Superior temporal gyrus (tissue), 1 donor: ENCODE data around the gene RESP18.
A peak's percentile ranks its signal among the peaks of the same experiment; 100 is the strongest.
"Not testable (repeated sequence)": the region's sequence is repeated elsewhere in the genome, so short reads cannot be mapped to it uniquely, and the experiment has no call there.

Source experiments
- DNase-seq: peaks from one replicate; pipeline ENCODE4 v3.0.0-alpha.2; 2016; ENCODE audit errors: extremely low spot score

Gene RESP18

DNA sequence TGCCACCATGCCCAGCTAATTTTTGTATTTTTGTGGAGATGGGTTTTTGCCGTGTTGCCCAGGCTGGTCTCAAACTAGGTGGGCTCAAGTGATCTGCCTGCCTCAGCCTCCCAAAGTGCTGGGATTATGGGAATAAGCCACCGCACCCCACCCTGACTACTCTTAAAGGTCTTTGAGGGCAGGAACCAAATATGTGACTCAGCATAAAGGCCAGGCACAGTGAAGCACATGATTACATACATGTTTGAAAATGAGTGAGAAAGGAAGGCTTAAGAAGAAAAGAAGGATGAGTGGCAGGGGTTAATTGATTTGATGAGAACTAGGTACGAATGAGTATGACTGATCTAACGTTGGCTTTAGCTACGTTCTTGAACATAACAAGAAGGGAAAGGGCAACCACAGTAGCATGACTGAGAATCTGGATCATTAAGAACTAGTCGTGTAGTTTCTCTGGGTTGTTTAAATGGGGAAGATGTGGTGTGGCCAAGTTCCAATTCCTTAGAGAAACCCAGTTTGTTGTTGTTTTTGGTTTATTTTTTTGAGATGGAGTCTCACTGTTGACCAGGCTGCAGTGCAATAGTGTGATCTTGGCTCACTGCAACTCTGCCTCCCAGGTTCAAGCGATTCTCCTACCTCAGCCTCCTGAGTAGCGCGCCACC, 6.8 kb downstream of the RESP18 start:
- no peak for DNase-seq

DNA sequence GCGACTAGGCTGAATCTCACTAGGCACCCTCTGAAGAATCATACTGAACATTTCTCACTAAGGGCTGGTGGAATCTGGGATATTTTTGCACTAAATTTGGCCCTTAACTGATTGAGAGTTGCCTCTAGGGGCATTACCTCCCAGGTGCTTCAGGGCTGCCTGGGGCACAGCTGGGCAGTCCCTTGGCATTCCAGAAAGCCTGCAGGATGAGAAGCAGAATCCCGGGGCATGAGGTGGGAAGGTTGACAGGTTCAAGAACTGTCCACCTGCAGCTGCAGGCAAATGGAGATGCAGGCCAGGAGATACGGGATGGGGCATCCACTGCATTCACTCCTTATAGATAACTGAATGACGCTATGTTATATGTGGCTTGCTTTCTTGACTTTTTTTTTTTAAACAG, 7.4 kb downstream of the RESP18 start:
- DNase-seq, result no peak

DNA sequence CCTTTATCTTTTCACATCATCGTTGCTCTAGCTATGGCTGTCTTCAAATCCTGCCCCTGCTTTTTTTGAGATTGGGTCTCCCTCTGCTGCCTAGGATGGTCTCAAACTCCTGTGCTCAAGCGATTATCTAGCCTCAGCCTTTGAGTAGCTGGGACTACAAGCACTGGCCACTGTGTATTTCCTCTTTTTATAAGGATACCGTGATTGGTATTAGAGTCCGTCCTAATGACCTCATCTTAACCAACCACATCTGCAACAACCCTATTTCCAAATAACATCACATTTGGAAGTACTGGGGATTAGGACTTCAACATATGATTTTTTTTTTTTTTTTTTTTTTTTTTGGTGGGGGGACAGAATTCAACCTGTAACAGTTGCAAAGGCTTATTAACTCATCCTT, 9.1 kb downstream of the RESP18 start:
- DNase-seq, result no peak

DNA sequence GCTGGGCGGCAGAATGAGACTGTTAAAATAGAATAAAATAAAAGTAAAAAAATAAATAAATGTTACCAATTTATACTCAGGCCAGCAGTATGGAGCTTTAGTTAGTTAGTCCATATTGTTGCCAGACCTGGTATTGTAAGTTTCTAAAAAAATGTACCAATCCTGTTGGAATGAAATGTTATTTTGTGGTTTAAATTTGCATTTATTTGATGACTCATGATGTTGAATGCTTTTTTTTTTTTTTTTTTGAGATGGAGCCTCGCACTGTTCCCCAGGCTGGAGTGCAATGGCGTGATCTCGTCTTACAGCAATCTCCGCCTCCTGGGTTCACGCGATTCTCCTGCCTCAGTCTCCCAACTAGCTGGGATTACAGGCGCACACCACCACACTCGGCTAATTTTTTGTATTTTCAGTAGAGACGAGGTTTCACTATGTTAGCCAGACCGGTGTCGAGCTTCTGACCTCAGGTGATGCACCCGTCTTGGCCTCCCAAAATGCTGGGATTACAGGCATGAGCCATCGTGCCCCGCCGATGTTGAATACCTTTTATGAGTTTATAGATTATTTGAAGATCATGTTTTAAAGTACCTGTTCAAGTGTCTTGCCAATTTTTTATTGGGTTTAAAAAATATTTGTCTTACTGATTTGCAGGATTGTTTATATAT, 17.6 kb downstream of the RESP18 start:
- DNase-seq, result no peak

DNA sequence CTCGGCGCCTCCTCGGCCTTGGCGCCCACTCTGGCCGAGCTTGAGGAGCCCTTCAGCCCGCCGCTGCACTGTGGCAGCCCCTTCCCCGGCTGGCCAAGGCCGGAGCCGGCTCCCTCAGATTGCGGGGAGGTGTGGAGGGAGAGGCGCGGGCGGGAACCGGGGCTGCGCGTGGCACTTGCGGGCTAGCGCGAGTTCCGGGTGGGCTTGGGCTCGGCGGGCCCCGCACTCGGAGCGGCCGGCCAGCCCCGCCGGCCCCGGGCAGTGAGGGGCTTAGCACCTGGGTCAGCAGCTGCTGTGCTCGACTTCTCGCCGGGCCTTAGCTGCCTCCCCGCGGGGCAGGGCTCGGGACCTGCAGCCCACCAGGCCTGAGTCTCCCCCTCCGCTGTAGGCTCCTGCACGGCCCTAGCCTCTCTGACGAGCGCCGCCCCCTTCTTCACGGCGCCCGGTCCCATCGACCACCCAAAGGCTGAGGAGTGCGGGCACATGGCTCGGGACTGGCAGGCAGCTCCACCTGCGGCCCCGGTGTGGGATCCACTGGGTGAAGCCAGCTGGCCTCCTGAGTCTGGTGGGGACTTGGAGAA, 19.8 kb downstream of the RESP18 start:
- DNase-seq, result not testable (repeated sequence)

DNA sequence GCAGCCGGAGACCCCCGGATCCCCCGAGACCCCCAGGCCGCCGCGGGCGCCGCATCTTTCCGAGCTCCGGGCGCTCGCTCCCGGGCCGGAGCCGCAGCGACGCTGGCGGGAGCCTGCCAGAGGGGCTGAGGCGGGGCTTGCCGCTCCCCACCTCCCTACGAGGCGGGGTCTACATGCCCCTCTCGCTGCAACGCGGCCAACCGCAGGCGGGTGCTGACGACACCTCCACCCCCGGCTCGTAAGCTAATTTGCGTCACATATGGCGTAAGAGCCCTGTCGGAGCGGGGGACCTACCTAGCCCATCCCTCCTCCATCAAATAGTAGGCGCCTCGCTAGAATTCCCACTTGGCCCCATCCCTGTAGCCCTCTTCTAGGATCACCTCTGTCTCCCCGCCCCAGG, 23.3 kb downstream of the RESP18 start, which contains the start of gene PTPRN:
Gene PTPRN (minus strand): TSS at position 124 of the 400 bp plus-strand sequence. CDS start 69 bp downstream, at position 55.
- peak; percentile 40 for DNase-seq

DNA sequence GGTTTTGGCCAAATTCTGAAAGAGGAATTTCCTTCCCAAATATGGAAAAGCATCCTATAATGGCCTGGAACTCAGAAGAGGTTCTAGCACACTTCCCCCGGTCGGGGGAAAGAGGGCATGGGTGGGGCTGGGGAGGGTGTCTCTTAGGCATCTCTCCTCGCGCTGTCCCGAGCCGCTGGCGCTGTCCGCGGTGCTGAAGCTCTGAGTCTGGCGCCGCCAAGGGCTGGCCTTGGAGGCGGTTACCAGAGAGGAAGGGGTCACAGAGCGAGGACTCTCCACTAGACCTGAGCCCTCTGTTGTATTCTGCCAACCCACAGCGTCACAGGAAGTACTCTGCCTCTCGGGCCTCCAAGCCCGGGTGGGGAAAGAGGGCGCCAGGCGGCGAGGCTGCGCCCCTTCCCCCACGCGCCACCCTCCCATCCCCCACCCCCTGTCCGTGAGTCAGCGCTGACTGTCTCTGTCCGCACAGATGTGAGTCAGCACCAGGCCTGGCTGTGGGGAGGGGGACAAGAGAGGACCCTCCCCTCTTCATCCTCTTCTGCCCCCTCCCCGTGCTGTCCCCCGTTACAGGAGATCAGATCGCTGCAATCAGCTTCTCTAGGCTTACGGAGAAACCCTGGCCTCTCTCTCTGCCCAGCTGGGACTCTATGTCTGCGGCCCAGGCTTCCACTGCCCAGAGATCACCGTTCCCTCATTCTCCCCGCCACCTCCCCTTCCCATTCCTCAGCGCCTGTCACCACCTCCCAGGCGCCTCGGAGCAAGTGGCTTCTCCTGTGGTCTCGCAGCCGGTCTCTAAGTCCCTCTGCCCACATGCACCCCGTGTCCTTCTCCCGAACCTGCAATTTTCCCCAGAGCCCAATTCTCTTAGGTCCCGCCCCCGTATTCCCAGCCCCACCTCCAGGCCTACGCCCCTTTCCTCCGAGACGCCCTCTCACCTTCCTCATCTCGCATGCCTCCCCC, 24.1 kb downstream of the RESP18 start:
- DNase-seq, result no peak

DNA sequence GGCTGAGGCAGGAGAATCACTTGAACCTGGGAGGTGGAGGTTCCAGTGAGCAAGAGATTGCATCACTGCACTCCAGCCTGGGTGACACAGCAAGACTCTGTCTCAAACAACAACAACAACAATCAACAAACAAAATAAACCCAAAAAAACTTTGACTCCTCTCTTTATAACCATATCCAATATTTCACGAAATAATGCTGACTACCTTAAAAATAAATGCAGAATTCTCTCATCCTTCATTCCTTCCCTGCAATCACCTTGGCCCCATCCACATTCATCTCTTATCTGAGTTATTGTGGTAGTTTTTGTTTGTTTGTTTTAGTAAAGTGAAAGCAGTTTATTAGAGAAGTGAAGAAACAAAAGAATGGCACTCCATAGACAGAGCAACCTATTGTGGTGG, 26.5 kb downstream of the RESP18 start:
- no peak for DNase-seq

DNA sequence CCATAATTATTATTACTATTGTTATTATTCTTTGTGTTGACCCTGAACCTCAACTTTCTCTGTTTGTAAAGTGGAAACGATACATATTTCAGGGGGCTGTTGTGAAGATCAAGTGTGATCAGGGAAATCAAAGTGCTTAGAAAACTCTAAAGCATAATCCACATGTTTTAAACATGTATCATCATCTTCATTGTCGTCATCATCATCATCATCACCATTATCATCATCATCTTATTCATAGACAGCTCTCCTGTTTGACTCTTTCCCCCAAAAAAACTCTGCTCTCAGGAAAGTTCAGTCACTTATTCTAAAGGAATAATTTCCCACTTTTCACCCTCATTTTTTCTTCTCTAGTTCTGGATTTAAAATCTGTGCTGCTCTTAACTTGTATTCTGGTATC, 28.3 kb downstream of the RESP18 start:
- DNase-seq, result no peak

DNA sequence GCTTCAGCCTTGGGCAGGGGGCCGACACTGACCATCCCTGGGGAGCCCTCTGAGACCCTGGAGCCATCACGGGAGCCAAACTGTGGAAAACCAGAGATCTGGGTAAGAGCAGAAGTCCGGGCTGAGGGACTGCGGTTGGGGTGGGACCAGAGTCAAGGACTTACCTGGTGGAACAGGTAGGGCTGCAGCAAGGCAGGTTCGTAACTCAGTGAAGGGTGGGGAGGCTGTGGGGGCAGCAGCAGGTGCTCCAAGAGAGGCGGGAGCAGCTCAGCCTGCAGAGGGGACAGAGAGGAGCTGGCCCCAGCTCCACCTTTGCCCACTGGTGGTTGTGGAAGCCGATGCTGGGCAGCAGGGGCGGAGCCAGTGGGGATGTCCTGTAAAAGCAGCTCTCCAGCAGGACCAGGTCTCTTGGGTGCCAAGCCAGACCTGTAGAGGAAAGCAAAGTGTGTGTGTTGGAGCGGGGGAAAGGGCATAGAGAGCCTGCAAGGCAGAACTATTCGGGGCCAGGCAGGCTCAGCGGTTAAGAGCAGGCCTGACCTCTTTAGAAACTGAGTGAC, 30.1 kb downstream of the RESP18 start:
- DNase-seq, result no peak

DNA sequence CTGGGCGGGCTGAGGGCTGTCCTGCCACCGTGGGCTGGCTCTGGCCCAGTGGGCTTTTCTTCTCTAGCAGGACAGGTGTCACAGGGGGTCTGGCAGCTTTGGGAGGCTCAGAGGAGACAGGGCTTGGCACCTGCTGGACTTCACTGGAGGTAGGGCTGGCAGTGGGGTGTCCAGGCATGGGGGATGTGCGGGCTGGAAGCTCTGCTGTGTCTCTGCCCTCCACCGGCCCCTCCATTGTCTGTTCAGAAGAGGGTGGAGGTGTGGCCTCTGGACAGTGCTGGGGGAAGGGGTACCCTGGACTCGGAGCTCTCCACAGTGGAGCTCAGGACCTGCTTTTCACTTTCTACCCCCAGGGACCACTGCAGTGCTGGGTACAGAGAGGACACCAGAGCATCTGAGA, 32.5 kb downstream of the RESP18 start:
- DNase-seq, result no peak

DNA sequence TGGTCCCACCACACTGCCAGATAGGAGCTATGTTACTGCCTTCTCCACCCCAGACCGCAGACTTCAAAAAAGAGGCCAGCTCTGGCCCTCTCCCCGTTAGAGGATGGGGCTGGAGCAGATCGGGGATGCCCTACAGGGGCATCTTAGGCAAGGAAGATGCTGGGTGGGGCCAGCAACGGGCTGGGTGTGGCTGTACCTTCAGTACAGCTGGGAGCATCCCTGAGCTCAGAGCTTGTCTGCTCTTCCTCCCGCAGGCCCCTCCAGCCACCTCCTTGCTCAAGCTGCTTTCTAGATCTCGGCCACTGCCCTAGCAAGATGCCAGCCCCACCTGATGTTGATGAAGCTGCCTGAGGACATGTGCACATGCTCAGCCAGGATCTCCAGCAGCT, 33.2 kb downstream of the RESP18 start:
- DNase-seq, result no peak

DNA sequence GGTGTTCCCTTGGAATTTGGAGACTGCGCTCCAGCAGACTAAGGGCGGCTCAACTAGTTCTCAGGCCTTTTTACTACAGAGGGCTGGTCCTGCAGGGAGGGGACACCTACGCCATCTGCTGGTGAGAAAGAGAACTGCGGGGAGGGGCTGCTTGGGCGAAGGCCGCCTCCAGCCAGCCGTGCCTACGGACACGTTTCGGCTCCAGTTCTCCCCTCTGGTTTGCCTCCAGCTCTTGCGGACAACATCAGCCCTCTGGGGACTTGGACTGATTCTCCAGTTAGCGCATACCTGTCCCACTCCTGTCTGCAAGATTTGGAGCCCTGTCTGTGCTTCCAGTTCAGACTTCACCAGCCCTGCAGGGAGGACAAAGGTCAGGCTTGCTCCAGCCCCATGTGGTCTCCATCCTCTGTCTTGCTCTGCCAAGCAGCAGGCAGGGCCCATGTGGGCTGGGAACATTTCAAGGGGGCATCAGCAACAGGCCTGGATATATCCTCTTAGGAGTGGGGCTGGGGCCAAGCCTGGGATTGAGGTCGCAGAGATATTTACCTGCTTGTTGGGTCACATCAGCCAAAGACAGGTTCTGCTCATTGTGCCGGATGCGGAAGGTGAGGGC, 33.7 kb downstream of the RESP18 start:
- DNase-seq, result peak; percentile 90

DNA sequence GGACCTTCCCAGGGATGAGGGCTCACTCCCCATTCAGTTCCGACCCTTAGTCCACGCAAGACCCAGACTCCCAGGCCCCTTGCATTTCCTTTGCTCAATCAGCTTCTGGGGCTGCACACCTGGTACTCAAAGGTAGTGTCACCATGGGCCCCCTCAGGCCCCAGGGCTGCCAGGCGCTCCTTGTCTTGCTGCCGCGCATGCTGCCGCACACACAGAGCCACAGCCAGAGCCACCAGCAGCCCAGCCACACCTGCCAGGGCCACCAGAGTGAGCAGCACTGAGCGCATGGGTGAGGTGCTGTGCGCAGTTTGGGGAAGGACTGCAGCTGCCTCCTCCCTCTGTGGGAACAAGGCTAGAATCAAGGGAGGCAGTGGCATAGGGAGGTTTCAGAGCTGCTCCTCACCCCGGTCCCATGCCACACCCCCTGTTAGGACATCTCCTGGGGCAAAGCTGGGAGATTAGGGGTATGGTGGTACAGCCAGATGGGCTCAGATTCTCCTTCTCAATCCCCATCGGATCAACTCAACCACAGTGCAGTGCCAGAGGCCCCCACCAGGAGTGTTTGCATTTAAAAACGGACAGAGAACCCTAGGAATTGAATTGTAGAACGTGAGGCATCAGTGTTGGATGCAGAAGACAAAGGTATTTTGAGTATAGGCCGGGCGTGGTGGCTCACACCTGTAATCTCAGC, 34.6 kb downstream of the RESP18 start:
- DNase-seq, result no peak

DNA sequence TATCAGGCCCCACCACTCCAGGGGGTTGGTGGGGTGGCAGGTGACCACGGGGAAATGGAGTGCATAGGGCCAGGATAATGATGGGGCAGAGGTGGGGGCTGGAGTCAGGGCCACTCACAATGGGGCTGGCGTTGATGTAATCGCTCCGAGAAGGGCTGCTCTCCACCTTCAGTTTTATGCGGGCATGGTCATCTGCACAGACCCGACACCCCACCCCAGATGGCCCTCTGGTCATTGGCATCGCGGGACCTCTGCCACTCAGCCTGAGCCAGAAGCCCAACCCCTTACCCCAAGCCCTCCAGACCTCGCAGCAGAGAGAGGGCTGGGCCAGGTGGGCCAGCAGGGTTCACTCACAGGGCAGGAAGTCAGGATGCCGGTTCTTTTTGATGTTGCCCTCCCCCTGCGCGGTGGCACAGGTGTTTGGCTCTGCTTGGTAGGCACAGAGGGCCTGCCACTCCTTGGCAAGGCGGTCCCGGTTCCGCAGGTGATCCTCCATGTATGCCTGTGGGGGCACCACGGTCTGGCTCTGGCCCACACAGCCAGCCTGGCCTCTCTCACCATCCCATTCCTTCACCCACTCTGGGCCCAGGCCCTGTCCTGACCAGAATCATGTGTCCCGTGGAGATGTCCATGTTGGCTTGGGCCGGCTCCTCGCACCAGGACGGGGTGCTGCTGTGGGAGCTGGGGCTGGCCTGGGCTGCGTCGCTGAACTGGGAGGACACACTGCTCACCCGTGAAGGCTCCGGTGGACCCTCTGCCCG, 35.7 kb downstream of the RESP18 start:
- DNase-seq, result no peak

DNA sequence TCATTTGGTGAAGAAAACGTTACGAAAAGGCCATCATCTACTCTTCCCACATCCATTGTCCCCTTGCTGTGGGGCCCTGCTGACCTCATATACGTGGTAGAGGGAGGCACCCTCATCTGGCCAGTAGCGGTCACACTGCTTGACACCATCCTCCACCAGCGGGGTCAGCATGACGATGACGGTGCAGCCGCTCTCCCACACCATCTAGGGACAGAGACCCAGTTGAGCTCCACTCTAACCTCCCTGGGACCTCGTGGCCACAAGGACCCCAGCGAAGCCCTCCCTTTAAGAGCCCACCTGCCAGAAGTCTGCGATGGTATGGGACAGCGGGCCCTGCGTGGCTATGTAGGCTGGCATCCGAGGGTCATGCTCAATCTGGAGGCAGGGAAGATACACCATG, 36.4 kb downstream of the RESP18 start:
- DNase-seq, result no peak

DNA sequence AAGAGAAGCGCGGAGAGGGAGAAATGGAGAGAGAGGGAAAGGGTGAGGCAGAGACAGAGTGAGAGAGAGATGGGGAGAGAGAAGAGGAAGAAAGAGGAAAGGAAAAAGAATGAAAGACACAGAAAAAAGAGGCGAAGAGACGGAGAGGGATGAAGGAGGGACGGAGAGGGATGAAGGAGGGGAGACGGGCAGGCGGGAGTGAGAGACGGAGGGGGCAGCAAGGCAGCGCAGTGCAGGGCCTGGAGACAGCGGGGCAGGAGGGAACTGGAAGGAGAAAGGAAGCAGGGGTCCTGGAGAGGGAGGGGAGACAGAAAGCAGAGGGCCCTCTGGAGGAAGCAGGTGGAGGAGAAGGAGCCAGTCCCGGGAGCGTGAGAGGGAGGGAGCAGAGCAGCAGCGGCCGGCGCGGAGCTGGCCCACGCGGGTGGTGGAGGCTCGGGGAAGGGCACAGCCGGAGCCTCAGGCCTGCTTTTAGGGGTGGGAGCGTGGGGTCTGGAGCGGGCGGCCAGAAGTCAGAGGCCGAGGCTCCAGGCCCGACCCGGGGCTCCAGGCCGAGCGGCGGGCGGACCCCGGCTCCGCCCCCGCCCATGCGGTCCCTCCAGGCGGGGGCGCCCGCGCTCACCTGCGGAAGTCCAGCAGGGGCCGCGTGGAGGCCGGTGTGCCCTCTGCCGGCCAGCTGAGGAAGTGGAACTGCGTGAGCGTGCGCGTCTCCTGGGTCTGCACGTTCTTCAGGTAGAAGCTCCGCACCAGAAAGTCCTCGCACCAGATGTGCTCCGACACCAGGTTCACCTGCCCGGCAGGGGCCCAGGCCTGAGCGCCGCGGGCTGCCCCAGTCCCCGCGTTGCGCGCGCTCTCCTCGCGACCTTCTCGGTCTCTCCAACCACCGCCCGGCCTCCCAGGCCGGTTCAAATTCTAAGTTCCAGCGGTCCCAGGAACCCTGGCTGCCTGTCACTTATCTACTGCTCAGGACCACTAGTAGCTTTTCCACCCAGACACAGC, 37.9 kb downstream of the RESP18 start:
- peak; percentile 86 for DNase-seq

DNA sequence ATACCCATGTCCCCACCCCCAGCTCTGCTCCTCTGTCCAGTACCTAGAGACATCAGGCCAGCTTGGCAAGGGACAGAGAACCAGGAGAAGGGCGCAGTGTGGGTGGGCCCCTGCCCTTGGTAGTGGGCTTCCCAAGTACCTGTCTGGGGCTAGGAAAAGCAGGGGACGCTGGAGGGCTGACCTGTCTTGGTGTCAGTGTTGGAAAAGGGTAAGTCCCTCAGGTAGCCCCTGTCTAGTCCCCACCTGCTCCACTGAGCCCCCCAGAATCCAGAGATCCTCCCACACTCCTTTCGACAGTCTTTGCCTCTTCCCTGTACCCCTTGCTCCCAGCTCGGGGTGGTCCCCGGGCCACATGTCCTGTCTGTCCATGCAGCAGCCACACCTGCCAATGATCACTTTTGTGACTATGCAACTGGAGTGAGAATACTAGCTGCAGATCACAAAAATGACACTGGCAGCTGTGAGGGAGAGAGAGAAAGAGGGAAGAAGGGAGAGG, 38.8 kb downstream of the RESP18 start:
- no peak for DNase-seq

DNA sequence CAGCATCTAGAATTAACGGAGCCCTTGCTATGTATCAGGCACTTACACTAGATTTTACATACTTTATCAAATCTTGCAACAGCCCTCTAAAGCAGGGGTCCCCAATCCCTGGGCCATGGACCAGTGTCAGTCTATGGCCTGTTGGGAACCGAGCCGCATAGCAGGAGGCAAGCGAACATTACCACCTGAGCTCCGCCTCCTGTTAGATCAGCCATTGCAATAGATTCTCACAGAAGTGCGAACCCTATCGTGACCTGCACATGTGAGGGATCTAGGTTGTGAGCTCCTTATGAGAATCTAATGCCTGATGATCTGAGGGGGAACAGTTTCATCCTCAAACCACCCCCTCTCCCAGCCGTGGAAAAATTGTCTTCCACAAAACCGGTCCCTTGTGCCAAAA, 39.9 kb downstream of the RESP18 start:
- DNase-seq, result no peak
